GM21619 (cell line): Measurements from ENCODE around the gene SOD2.
"Not testable (repeated sequence)": the region's sequence is repeated elsewhere in the genome, so short reads cannot be mapped to it uniquely, and the experiment has no call there.

Experiments
- ATAC-seq: cut with Tn5 transposase; IDR thresholded peaks from one replicate; pipeline ENCODE4 v1.9.1; 2021; ENCODE audit not compliant: unreplicated experiment

Gene SOD2

DNA sequence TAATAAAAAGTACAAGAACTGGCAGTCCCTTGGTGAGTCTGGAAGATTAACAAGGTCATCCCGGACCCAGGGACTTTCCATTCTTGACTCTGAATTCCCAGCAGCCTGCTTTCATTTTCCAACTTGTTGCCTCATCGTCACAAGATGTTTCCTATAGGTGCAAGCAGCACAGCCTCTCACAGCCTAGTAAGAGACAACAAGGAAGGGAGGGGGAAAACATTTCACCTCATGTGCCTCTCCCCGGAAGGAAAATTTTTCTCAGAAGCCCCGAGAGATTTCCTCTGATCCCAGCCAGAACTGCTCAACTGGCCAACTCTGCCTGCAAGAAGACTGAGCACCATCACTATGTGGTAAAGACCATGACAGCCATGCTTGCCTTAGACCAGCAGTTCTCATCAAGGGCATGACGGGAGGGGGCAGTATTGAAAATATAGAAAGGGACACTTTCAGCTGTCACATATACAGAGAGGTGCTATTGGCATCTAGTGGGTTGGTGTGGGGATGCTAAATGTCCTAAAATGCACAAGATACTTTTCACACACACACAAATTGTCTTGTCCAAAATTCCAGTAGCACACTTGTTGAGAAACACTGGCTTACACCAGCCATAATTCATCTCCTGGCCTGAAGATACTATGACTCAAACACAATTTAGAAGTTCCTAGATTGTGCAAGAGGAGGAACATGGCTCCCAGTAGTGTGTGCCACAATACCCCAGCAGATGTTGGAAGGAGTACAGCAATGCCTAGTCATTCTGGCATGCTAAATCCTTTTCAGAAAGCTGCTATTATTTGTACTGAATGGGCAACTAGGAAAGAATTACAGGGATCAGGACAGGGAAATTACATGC lies 23.4 kb upstream of the SOD2 start:
- ATAC-seq, result no peak

- ATAC-seq, result no peak
These were observed 22.6 kb upstream of the SOD2 start for GRCh38 chr6:159715605-159716004.

DNA sequence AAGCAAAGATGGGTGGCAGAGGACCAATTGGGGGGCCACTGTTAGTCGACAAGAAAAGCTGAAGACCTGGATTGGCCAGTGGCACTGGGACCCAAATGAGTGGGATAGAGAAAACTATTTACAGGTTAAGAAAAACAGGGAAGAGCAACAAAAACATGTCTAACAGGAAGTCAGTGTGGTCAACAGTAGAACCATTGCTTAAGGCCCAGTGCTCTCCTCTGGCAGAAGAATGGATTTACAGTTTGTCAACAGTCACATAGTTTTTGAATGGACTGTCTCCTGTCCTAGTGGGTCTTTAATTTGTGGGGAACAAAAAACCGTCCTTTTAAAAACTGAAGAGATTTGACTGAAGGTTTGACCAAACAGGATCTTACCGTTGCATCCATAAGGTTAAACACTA lies 22.1 kb upstream of the SOD2 start:
- no peak for ATAC-seq

DNA sequence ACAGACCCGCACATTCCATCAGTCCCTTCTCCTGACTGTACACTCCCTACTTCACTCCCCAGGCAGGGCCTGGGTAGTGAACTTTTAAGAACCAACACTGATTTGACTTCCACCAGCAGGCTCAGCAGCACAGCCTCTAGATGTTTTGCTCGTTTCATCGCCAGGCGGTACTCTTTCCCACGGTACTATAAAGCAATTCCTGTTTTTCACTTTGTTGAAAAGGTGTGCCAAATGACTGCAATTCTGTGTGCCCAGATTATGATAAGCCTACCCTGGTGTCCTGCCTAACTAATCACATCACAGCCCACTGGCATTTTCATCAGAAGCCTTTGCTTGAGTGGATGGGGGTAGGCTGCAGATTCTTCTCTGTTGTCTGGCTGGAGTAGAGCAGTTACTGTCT lies 21.4 kb upstream of the SOD2 start:
- no peak for ATAC-seq

DNA sequence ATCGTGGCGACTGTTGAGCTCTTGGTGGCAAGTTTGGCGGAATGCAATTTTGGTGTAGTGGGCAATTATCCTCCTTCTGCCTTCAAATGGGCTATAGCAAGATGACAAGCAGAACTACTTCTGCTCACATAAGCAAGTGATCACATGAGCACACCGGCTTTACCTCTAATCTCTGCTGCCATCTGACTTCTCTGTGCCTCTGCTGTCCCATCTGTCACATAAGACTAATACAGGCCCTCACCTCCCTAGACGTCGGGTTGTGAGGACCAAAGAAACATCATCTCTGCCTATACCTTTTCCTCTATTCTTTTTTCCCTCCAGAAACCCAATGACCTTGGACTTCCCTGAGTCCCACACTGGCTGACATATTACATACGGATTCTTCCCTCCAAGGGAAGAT lies 20.9 kb upstream of the SOD2 start:
- ATAC-seq, result no peak

DNA sequence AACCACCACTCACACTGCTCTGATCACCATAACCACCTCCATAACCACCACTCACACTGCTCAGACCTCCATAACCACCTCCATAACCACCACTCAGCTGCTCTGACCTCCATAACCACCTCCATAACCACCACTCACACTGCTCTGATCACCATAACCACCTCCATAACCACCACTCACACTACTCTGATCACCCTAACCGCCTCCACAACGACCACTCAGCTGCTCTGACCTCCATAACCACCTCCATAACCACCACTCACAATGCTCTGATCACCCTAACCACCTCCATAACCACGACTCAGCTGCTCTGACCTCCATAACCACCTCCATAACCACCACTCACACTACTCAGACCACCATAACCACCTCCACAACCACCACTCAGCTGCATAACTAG lies 19.3 kb upstream of the SOD2 start:
- ATAC-seq, result not testable (repeated sequence)

DNA sequence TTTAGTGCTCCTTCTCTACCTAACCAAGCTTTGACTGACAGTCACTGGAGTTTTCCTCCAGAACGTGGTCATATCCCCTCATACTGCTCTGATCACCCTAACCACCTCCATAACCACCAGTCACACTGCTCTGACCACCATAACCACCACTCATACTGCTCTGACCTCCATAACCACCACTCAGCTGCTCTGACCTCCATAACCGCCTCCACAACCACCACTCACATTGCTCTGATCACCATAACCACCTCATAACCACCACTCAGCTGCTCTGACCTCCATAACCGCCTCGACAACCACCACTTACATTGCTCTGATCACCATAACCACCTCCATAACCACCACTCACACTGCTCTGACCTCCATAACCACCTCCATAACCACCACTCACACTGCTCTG lies 17.6 kb upstream of the SOD2 start:
- not testable (repeated sequence) for ATAC-seq

GRCh38 chr6:159701413-159701999 lies 8.5 kb upstream of the SOD2 start:
- no peak for ATAC-seq

DNA sequence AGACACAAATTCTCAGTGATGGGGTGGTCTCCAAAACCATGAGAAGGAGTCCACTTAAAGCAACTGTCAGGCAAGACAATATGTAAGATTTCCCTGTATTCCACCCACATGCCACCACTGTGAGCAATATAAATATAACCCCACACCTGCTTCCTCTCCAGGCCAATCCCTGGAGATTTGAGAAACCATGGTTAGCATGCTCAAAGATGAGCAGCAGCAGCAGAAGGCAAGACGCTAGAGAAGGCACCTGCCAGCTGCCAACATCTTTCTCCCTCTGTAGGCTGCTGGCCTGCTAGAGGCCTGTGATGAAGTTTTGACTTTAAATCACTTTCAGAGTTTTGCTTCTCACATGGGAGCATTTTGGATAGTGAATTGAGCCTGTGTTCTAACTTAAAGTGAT lies 7.9 kb upstream of the SOD2 start:
- no peak for ATAC-seq

- no peak for ATAC-seq
These were observed 2.9 kb upstream of the SOD2 start for GRCh38 chr6:159695984-159696383.

- no peak for ATAC-seq
These were observed 979 bp upstream of the SOD2 start for GRCh38 chr6:159693894-159694545.

- peak; percentile 35 for ATAC-seq
These were observed 526 bp downstream of the SOD2 start for GRCh38 chr6:159692303-159693127.

DNA sequence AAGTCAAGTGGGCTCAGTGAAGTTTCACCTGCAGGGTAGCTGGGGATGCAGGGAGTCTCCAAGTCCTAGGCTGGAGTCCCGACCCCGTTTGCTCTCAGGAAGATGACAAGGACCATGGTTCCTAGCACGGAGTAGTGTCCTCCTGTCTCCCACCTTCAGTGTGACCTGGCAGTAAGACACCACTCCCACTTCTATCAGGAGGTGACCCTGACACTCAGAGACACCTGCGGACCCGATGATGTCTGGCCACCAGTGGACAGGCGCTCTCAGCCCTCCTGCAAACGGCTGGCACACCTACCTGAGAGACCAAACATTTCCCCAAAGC lies 1.1 kb downstream of the SOD2 start:
- ATAC-seq, result no peak

- ATAC-seq, result no peak
These were observed 1.7 kb downstream of the SOD2 start for GRCh38 chr6:159691133-159691962.

DNA sequence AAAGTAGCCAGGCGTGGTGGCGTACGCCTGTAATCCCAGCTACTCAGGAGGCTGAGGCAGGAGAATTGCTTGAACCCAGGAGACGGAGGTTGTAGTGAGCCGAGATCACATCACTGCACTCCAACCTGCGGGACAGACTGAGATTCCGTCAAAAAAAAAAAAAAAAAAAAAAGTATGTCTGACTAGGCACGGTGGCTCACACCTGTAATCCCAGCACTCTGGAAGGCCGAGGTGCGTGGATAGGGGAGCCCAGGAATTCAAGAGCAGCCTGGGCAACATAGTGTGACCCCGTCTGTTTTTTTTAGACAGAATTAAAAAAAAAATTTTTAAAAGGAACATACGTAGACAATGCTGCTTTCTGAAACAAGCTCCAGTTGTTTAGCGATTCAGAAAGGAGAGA lies 2.9 kb downstream of the SOD2 start:
- ATAC-seq, result not testable (repeated sequence)

DNA sequence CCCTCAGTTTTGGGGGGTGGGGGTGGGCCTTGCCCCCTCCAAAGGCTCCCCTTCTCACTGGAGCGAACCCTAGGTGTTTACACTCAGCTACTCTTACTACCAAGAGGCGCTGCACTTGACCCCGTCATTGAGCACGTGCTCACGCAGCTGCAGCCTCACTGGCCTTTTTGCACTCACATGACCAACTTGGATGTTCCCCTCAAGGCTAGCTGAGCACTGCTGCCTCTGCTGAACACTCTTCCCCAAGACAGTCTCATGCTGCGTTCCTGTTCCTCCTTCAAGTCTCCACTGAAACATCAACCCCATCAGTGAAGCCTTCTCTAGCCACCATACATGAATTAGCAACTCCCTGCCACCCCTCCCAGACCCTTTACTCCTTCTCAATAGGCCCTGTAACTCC lies 4.0 kb downstream of the SOD2 start:
- ATAC-seq, result no peak

DNA sequence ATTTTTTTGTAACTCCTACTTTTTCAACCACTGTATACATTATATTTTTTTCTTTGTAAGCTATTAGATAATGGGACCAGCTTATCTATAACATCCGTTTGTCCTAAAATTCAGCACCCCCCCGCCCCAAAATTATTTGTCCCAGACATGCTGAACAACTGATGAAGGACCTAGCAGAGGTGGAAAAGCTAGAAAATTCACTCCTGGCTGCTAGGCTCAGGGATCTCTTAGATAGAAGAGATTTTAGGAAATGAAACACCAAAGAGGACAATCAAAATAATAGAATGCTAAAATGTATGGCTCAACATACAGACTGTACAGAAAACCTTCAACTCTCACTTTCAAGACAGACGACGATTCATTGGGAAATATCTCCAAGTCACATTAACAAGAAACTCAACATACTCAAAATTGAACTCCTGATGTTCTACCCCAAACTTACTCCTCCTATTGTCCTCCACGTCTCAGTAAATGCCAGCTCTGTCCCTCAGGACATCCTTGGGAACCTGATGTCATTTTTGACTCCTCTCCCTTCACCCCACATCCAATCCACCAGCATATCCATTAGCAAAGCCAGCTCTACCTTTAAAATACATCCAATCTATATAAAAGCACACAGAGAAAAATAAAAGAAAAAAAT lies 4.7 kb downstream of the SOD2 start:
- ATAC-seq, result no peak

DNA sequence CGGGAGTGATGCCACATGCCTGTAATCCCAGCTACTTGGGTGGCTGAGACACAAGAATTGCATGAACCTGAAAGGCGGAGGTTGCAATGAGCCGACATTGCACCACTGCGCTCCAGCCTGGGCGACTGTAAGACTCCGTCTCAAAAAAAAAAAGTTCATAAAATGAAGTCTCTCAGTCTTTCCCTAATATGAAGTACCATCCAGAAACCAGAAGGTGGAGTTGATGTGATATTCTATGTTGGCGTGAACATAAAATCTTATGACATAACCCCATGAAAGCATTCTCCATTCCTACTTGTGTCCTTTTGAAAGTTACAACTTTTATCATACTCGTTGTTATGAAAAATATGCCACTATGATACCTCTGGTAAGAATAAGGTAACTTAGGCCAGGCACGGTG lies 5.7 kb downstream of the SOD2 start:
- no peak for ATAC-seq

DNA sequence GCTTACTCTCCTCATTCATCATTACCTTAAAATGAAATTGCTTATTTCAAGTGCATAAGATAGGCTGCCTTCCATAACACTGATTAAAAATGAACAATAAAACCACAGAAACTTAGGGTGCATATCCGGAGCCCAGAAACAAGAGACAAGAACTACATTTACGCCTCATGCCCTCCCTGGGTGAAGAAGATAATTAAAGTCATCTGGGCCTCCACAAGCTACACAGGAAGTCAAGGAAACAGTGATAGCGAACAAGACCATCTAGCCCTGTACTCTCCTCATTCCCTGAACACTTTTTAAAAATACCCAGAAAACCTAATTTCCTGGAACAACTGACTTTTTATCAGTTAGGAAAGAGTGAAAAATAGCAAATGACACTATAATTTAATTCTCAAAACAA lies 6.3 kb downstream of the SOD2 start:
- ATAC-seq, result no peak

- no peak for ATAC-seq
These were observed 7.0 kb downstream of the SOD2 start for GRCh38 chr6:159686040-159686439.
